ENCODE data around the gene SPRED1. TPM values are rescaled to one million over a fixed set of nuclear protein-coding genes. Genes with fewer than 3 reads are reported as not detected.

SPRED1 gene
- total RNA-seq, 1 donor: 32.6 TPM

- no peaks in the 10 kb centered on the region for H4K20me1 ChIP-seq (ENCODE audit: insufficient read depth, low read length)
- TF ChIP-seq CTCF (IDR thresholded peaks at IDR 0.05; ENCODE audit: extremely low read depth, low read depth, low read length): no peak
These were observed 9.2 kb upstream of the SPRED1 start for GRCh38 chr15:38243278-38244055.

GRCh38 chr15:38247336-38247735, 5.3 kb upstream of the SPRED1 start:
- no peaks in the 10 kb centered on the region for H3K79me2 ChIP-seq (ENCODE audit: insufficient read depth, low read length)
- no peak overlapping the region for H2AFZ ChIP-seq (ENCODE audit: low read length)
- H3K4me1 ChIP-seq (ENCODE audit: insufficient read depth, low read length): peaks cover 12% of the 10 kb centered on the region
- H3K27me3 ChIP-seq (ENCODE audit: insufficient read depth, low read length): no peaks in the 10 kb centered on the region
- DNase-seq (ENCODE audit: insufficient read length, low spot score, missing footprints): no peak
- no peak overlapping the region for H3K27ac ChIP-seq (ENCODE audit: low read depth, low read length)
- no peaks in the 10 kb centered on the region for H3K9me3 ChIP-seq (ENCODE audit: low read depth, low read length)
- TF ChIP-seq CTCF (IDR thresholded peaks at IDR 0.05; ENCODE audit: extremely low read depth, low read depth, low read length): no peak
- H3K36me3 ChIP-seq (ENCODE audit: insufficient read depth, low read length): no peaks in the 10 kb centered on the region
- no peak overlapping the region for H3K4me2 ChIP-seq (ENCODE audit: insufficient read depth, low read length)
- H4K20me1 ChIP-seq (ENCODE audit: insufficient read depth, low read length): no peaks in the 10 kb centered on the region
- no peak overlapping the region for H3K4me3 ChIP-seq (ENCODE audit: insufficient read depth, low read length)

More at GRCh38 chr15:38243278-38244055, 9.2 kb upstream of the SPRED1 start:
- H3K27ac ChIP-seq (ENCODE audit: low read depth, low read length): no peak overlapping the region
- no peaks in the 10 kb centered on the region for H3K27me3 ChIP-seq (ENCODE audit: insufficient read depth, low read length)
- no peaks in the 10 kb centered on the region for H3K4me1 ChIP-seq (ENCODE audit: insufficient read depth, low read length)
- no peaks in the 10 kb centered on the region for H3K9me3 ChIP-seq (ENCODE audit: low read depth, low read length)
- H3K4me3 ChIP-seq (ENCODE audit: insufficient read depth, low read length): no peak overlapping the region
- H3K79me2 ChIP-seq (ENCODE audit: insufficient read depth, low read length): no peaks in the 10 kb centered on the region
- H3K36me3 ChIP-seq (ENCODE audit: insufficient read depth, low read length): no peaks in the 10 kb centered on the region
- no peak overlapping the region for H3K4me2 ChIP-seq (ENCODE audit: insufficient read depth, low read length)
- DNase-seq (ENCODE audit: insufficient read length, low spot score, missing footprints): no peak
- H2AFZ ChIP-seq (ENCODE audit: low read length): no peak overlapping the region

GRCh38 chr15:38253351-38253781, 730 bp downstream of the SPRED1 start:
- Histone ChIP-seq H3K4me2 (ENCODE audit: insufficient read depth, low read length) (peak overlapping the region; percentile 99), H2AFZ (ENCODE audit: low read length) (peak overlapping the region; percentile 62), H3K36me3 (ENCODE audit: insufficient read depth, low read length) (no peaks in the 10 kb centered on the region), H3K9me3 (ENCODE audit: low read depth, low read length) (no peaks in the 10 kb centered on the region), H4K20me1 (ENCODE audit: insufficient read depth, low read length) (peaks cover 33% of the 10 kb centered on the region), H3K27ac (ENCODE audit: low read depth, low read length) (peak overlapping the region; percentile 77), H3K4me3 (ENCODE audit: insufficient read depth, low read length) (peak overlapping the region; percentile 96), H3K27me3 (ENCODE audit: insufficient read depth, low read length) (no peaks in the 10 kb centered on the region), H3K4me1 (ENCODE audit: insufficient read depth, low read length) (peaks cover 45% of the 10 kb centered on the region), H3K79me2 (ENCODE audit: insufficient read depth, low read length) (peaks cover 58% of the 10 kb centered on the region)
- DNase-seq (ENCODE audit: insufficient read length, low spot score, missing footprints): peak; percentile 63
- no peak for TF ChIP-seq CTCF (IDR thresholded peaks at IDR 0.05; ENCODE audit: extremely low read depth, low read depth, low read length)

GRCh38 chr15:38254051-38254883, 1.6 kb downstream of the SPRED1 start:
- Histone ChIP-seq H3K4me2 (ENCODE audit: insufficient read depth, low read length) (peak overlapping the region; percentile 99), H4K20me1 (ENCODE audit: insufficient read depth, low read length) (peaks cover 38% of the 10 kb centered on the region), H3K4me1 (ENCODE audit: insufficient read depth, low read length) (peaks cover 45% of the 10 kb centered on the region), H3K4me3 (ENCODE audit: insufficient read depth, low read length) (peak overlapping the region; percentile 96), H3K36me3 (ENCODE audit: insufficient read depth, low read length) (no peaks in the 10 kb centered on the region), H2AFZ (ENCODE audit: low read length) (no peak overlapping the region), H3K27me3 (ENCODE audit: insufficient read depth, low read length) (no peaks in the 10 kb centered on the region), H3K27ac (ENCODE audit: low read depth, low read length) (peak overlapping the region; percentile 77), H3K9me3 (ENCODE audit: low read depth, low read length) (no peaks in the 10 kb centered on the region), H3K79me2 (ENCODE audit: insufficient read depth, low read length) (peaks cover 67% of the 10 kb centered on the region)
- no peak for TF ChIP-seq CTCF (IDR thresholded peaks at IDR 0.05; ENCODE audit: extremely low read depth, low read depth, low read length)
- DNase-seq (ENCODE audit: insufficient read length, low spot score, missing footprints): peak; percentile 35

Data from osteoblast (primary cell).